Adrenal gland (tissue), 5 donors: Measurements from ENCODE around the gene C1orf167.

ENCODE experiments used
- CTCF ChIP-seq, 6 experiments: fragments of 450-650 bp in 4 of 6; fragments of 200-600 bp in 2 of 6; sonication (generic) in 1 of 6; IDR thresholded peaks; 1 replicate in 5 of 6; 2 replicates in 1 of 6; pipeline versions ENCODE4 v1.5.1 to v1.8.0; 2016 to 2021; ENCODE audit warnings: antibody characterized with exemption in 6 of 6, mild to moderate bottlenecking in 2 of 6, moderate library complexity in 1 of 6
- POLR2A ChIP-seq, 2 donors: fragments of 450-650 bp; IDR thresholded peaks; one replicate each; pipeline ENCODE4 v1.6.1; 2017; ENCODE audit warnings: antibody characterized with exemption in 2 of 2, mild to moderate bottlenecking in 2 of 2, moderate library complexity in 1 of 2
- donor health status: DM: no; HTN: no; CAD: no.

GRCh38 chr1:11797525-11798216, 35.7 kb downstream of the C1orf167 start:
- no peak for TF ChIP-seq CTCF (IDR thresholded peaks at IDR 0.05)
- TF ChIP-seq POLR2A (IDR thresholded peaks at IDR 0.05) = no peak
